ENCODE data around the gene MSRB1.

MSRB1 gene, protein sequence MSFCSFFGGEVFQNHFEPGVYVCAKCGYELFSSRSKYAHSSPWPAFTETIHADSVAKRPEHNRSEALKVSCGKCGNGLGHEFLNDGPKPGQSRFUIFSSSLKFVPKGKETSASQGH

DNA sequence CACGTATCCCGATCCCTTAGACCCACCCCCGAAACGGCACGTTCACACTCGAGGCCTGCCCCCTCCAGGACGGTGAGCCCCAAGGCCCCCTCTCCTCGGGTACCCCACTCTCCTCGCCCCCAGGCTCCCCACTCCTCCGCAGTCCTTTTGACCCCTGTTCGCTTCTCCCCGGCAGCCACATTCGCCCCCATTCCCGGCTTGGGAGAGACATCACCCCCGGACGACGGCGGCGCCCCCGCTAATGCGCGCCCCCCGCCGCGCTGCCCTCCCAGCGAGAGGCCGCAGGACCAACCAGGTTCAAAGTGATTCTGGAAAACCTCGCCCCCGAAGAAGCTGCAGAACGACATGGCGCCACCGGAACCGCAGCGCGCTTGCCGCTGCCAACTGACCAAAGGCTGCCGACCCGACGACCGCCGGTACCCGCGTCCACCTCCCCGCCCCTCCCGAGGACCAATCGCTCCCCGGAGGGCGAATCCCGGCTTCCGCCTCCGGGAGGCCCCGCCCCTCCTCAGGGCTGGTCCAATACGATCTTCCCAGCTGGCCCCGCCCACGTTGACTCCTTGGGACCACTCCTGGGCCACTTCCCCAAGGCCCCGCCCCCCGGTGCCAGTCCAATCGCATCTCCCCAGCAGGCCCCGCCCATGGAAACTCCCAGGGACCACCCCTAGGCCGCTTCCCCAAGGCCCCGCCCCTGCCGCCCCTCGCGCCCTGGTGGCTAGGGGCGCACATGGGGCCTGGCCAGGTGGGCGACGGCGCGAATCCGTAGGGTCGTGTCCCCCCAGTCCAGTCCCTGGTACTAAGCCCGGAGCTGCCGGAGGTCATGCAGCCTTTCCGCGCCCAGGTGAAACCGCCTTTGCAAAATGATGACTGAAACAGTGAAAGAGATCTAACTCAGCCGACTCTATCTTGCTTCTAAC, at the start of gene MSRB1:
MSRB1 (minus strand) TSS at position 390 of the 917 bp plus-strand sequence; CDS start at position 347, 43 bp downstream.
- peak; percentile 99 to 100 for DNase-seq

DNA sequence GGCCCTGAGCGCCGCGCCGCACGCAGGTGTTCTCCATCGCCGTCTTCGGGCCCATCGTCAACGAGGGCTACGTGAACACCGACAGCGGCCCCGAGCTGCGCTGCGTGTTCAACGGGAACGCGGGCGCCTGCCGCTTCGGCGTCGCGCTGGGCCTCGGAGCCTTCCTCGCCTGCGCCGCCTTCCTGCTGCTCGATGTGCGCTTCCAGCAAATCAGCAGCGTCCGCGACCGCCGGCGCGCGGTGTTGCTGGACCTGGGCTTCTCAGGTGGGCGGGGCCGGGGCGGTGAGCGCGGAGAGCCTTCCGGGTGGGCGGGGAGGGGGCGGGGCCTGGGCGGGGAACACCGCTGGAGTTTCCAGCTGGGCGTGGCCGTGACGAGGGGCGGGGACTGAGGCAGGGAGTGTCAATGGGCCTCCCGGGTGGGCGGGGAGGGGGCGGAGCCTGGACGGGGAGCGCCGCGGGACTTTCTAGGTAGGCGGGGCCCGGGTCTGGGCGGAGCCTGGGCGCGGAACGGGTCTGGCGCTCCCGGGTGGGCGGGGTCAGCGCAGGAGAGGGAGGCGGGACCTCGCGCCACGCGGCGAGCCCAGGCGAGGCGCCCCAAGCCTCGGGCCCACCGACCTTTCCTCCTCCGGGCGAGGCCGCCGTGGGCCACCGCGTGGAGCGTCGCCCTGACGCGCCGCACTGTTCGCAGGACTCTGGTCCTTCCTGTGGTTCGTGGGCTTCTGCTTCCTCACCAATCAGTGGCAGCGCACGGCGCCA, 49.1 kb upstream of the MSRB1 start:
- DNase-seq: peak; percentile 93 to 99

DNA sequence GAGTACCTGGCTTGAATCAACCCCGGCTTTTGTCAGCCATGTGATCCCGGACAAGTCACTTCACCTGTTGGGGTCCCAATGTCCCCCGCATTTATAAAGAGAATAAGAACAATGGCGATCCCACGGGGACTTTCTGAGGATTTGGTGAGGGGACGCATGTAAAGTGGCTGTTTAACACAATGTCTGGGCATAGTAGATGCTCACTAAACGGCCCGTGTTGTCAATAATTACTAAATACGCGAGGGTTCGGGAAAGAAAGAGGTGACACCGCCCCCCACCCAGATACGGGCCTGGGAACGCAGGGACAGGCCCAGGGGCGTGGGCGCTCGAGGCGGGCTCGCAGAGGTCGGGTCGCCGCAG, 48.6 kb upstream of the MSRB1 start:
- DNase-seq: no peak

DNA sequence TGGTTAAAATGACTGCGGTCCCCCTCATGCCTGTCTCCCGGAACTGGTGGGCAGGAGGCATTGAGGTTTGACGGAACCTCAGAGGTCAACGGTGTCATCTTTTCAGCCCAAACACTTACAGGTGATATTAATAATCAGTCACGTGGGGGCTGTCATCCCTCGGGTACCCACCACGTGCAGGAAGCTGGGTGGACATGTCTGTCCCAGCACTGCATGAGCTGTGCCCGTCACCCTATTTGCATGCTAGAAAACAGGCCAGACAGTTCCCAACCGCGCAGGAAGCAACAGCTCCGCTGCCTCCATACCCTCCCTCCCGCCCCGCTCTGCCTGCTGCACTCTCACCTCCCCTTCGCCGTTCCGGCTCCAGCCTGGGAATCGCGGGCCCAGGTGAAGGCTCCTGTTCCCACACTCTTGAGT, 48.1 kb upstream of the MSRB1 start:
- DNase-seq: peak in 1 of 2 donors; percentile 14

DNA sequence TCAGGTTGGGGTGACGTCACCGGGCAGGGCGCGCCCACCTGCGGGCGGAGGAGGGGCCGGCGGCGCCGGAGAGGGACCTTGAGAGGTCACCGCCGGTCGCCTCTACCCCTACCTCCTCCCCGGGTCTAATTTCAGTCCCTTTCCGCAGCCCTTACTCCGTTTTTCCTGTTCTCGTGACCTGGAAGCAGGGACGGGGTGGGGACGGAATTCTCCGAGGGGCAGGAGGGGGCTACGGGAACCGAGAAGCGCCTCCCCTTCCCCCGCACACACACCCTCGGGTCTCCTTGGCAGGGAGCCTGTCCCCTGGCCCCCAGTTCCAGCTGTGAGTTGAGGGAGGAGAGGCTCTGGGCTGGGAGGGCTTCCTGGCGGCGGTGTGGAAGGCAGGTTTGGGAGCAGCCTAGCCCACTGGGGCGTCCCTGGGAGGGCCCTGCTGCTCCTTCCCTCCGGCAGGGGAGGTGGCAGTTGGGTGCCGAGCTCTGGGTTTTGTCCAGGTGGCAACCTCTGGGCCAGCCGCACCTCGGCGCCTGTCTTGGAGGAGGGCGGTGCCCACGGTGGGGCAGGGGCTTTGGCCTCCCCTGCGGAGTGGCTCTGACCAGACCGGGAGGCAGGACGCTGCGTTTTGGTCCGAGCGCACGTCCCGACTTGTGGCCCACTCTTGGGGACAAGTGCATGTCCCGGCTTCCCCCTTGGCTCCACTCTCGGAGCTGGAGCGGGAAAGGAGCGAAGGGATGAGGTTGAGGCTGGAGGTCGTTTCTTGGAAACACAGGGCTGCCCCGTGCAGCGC, 47.5 kb upstream of the MSRB1 start:
- no peak for DNase-seq

DNA sequence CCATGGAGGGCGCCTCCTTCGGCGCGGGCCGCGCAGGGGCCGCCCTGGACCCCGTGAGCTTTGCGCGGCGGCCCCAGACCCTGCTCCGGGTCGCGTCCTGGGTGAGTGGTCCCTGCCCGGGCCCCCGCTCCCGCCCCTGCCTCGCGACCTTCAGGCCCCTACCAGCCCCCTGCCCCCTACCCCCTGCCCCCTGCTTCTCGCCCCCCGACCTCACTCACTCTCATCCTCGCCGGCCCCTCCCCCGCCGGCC, 47.0 kb upstream of the MSRB1 start:
- DNase-seq: no peak

DNA sequence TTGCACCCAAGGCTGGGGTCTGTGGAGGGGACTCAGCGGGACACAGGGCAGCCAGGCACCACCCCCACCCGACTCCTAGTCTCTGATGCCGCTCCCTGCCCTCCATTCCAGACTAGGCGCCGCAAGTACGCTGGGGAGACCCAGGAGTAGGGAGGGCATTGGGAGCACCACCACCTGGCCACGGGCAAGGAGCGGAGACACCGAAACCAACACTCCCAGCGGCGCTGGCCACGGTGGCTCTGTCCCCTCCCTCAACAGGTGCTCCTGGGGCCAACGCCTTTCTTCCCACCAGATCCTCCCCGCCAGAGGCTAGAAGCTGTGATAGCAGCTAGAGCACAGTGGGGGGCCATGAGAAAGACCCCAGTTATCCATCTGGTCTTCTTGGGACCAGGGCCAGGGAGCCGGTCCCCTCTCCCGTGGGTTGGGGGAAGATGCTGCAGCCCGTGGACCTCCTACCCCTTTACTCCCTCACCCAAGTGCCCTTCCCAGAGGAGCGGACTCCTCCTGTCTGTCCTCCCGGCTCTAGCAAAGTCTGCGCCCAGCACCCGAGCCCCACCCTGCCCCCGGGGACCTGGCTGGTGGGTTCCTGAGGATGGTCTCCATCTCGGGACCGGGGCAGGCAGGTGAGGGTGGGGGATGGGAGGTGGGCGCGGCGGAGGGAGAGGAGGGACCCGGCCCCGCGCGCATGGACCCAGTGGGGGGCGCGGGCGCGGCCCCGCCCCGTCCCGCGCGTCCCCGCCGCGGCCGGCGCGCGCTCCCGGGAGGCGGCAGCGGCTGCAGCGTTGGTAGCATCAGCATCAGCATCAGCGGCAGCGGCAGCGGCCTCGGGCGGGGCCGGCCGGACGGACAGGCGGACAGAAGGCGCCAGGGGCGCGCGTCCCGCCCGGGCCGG, 46.5 kb upstream of the MSRB1 start, which contains the start of gene SYNGR3:
SYNGR3 (plus strand) TSS at position 762 of the 892 bp plus-strand sequence. CDS start 133 bp downstream, outside the sequence.
- no peak for DNase-seq

DNA sequence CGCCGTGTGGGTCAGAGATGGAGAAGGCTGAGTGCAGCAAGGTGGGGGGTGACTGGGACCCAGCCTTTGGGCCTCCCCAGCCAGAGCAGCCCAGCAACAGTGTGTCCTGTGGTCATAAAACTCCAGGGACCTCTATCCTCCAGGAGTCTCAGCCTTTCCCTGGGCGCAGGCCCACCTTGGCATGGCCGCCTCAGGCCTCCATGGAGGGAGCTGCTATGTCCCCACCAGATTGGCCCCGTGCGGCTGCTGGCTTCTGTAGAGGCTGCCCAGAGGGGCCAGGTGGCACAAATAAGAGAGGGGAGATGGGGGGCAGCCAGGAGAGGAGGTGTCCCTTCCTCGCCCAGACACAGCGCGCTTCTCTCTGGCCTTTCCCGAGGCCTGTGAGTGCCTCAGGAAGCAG, 44.2 kb upstream of the MSRB1 start:
- DNase-seq: no peak

DNA sequence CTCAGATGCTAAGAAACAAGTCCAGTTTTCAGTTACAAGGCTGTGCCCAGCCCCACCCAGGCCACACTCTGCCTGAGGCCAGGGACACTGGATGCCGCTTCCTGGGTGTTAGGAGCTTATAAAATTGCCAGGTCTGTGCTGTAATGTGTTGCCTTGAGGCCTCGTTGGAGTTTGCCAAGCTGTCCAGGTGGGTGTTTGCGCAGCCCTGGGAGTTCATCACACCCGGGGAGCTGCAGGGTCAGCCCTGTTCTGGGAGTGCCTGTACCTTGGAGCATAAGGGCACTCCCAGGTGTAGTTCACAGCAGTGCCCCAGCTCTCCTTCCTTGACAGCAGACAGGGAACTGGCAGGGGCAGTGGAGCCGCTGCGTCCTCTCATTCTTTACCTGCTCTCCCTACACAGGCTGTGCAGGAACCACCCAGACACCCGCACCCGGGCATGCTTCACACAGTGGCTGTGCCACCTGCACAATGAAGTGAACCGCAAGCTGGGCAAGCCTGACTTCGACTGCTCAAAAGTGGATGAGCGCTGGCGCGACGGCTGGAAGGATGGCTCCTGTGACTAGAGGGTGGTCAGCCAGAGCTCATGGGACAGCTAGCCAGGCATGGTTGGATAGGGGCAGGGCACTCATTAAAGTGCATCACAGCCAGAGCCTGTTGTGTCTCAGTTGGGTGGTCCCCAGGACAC, 42.6 kb upstream of the MSRB1 start:
- DNase-seq: no peak

DNA sequence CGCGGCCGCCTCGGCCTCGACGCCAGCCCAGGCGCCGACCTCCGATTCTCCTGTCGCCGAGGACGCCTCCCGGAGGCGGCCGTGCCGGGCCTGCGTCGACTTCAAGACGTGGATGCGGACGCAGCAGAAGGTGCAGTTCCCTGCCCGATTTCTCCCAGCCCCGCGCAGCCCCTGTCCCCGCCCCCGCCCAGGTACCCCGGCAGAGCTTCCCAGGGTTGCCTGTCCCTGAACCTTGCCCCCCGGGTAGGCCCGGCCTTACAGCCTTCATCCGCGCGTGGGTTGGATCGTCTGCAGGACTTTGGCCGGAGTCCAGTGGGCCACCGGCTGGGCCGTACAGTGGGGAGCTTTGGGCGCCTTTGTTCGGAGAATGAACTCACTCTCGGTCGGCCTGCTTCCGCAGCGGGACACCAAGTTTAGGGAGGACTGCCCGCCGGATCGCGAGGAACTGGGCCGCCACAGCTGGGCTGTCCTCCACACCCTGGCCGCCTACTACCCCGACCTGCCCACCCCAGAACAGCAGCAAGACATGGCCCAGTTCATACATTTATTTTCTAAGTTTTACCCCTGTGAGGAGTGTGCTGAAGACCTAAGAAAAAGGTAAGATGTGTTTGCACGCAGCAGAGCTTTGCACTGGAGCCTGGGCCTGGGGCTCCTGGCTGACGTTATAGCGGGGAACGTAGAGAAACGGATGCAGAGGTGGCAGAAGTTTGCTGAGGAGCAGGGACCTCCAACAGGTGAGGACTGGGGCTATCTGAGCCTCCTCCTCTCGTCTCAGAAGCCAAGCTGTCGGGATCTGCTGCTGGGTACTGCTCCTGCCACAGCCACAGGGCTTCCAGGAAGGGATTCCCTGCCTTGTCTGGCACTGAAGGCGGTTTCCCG, 41.6 kb upstream of the MSRB1 start:
- no peak for DNase-seq

DNA sequence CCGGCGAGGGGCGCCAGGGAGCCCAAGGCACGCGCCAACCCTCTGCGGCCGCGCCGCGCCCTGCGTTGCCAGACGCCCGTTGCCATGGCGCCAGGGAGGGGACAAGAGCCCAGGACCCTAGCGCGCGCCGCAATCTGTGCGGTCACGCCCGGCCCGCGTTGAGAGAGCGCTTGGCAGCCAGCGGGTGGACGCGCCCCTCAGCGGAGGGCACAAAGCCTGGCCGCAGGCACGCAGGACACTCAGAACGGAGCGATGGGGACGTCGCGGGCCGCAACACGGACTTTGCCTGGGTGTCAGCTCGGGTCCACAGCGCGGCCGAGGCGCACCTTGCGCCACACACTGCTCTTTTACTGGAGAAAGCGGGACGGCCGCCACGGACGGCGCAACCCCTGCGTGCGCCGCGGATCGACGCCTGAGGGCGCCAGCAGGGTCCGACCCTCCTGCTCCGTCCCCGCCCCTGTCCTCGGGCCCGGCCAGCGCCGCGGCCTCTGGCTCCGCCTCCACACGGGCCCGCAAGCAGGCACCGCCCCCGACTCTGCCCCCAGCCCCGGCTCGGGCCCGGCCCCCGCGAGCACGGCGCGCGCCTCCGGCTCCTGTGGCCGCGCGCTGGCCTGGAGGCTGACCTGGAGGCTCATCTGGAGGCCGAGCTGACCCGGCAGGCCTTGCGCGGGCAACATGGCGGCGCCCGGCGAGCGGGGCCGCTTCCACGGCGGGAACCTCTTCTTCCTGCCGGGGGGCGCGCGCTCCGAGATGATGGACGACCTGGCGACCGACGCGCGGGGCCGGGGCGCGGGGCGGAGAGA, 40.7 kb upstream of the MSRB1 start, which contains the start of gene GFER:
GFER (plus strand) TSS at position 650 of the 803 bp plus-strand sequence; CDS start at position 676, 26 bp downstream.
- DNase-seq: peak; percentile 89

DNA sequence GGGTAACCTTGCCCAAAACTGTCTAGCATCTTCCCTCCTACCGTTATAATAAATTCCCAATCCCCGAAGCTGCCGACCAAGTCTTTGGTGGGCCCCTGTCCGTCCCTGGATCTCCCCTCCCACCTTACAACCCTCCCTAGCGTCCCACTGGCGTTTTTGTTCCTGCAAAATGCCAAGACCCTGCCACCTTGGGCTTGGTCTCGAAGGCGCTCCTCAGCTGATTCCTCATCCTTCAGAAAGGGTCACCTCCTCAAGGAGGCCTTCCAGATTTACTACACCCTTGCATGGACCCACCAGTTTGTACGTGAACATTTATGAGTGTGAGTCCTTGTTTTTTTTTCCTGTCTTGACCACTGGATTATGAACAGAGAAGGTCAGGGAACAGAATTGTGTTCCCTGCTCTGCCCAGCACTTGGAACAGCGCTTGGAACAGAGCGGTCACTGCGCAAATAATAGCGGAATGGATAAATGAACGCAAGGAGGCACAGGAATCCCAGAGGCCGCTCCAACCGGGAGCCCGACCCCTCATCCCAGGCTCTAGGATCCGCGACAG, 40.1 kb upstream of the MSRB1 start:
- no peak for DNase-seq

DNA sequence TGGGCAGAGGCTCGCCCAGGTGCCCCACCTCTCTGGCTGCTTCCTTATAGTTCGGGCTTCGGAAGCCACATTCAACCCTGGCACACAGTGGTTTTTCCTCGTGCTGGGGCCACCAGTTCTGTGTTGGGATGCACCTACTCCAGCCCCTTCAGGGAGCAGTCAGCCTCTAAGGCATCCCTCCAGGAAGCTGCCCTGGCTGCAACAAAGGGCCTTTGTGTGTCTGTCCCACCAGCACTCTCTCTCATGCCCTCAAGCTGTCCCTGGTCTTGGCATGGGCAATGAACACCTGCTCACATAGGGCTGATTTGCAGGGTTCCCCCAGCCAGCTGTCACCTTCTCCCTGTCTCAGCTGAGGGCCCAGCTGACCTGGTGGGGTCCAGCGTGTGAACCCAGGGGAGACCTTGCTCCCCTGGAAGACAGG, 39.0 kb upstream of the MSRB1 start:
- DNase-seq: no peak

DNA sequence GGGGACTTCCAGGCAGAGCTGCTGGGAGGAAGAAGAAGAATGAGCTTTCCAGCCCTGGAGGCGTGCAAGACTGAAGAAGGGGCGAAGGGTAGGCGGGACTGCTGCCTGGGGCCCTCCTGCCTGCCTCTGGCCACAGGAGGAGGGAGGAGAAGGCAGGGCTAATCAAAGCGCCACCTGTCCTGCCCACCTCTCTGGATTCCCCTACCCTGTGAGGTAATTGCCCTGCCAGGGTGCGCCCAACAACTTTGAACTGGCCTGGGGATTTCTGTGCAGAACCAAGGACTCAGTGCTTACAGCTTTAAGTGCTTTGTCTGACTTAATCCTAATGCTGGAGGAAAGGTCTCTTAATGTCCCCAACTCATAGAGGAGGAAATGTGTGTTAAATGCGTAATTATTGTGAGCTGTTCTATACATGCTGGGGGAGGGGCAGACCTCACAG, 38.4 kb upstream of the MSRB1 start, which contains the start of gene NOXO1:
NOXO1 (minus strand) TSS at position 72 of the 439 bp plus-strand sequence. CDS start 290 bp downstream, outside the sequence.
- no peak for DNase-seq

DNA sequence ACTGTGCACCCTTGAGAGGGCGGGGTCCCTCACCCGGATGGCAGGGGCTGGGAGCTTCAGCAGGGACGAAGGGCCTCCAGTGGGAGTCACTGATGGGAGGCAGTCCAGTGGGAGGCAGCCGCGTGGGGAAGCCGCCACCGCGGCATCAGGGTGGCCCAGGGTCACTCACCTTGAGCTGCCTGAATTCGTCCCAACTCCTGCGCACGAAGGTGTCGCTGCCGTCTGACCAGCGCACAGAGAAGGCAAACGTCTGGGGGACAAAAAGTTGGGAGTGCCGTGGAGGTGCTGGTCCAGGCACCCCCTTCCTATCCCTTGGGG, 37.7 kb upstream of the MSRB1 start:
- no peak for DNase-seq

DNA sequence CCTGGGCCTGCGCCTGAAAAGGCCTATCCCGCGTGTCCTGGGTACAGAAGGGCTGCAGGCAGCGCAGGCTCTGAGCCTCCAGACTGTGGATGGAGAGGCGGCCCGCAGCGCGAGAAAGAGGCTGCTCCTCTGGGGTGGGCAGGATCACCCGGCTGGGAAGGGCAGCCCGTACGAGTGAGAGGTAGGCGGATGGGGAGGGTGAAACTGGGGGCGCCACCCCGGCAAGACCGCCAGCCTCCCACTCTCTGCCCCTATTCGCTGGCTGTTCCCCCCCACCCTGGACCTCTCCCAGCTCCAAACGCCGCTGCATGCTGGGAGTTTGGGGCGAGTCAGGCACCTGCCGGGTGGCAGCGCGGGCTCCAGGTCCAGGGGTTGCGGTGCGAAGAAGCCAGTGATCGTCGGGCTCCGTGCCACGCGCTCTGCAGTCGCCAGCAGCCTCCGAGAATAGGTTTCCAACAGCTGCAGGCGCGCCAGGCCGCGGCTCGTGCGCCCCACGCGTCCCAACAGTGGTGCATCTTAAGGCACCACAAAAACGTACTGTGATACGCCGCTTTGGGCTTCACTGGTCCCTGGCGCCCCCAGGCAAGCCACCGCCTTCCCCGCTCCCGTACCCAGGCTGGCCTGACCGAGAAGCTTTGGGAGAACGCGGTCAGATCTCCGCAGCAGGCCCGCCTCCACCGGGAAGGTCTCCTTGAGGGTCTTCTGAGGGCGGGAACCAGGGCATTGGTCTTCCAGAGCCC, 37.2 kb upstream of the MSRB1 start:
- no peak for DNase-seq

DNA sequence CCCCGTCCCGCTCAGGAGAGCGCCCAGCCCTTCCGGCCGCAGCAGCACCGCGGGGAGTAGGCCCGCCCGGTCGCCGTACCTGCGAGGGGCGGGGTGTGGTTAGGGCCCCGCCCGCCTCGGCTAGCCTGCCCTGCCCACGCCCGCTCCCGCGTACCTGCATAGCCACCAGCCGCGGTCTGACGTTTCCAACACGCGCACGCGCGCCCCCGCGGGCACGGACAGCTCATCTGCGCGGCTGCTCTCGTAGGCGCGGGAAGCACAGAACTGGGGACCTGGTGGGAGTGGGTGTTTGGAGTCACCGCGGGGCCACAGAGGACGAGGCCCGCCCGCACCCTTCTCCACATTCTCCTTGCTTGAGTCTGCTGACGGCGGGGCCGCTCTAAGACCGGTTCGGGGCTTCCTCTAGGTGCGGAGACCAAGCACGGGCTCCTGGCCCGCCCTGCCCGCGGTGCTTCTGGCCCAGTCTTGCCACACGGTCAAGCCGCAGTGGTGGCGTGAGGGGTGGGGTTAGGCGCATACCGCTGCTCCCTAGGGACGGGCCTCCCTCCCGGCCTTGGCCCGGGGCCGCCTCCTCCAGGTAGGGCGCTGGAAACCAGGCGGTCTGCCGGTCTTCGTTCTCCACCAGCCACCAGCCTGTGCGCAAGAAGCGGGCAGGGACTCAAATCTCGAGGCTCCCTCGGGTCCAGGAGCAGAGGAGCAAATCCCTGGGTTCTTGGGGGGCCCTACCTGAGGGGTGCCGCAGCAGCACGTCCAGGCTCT, 36.5 kb upstream of the MSRB1 start:
- DNase-seq: no peak
